NCI-H2029 (cell line): ENCODE results near the gene ABCA5.

Source experiments
- DNase-seq: peaks from one replicate; lab custom pipeline; 2025; lab: John Stamatoyannopoulos, UW

ABCA5 gene, protein sequence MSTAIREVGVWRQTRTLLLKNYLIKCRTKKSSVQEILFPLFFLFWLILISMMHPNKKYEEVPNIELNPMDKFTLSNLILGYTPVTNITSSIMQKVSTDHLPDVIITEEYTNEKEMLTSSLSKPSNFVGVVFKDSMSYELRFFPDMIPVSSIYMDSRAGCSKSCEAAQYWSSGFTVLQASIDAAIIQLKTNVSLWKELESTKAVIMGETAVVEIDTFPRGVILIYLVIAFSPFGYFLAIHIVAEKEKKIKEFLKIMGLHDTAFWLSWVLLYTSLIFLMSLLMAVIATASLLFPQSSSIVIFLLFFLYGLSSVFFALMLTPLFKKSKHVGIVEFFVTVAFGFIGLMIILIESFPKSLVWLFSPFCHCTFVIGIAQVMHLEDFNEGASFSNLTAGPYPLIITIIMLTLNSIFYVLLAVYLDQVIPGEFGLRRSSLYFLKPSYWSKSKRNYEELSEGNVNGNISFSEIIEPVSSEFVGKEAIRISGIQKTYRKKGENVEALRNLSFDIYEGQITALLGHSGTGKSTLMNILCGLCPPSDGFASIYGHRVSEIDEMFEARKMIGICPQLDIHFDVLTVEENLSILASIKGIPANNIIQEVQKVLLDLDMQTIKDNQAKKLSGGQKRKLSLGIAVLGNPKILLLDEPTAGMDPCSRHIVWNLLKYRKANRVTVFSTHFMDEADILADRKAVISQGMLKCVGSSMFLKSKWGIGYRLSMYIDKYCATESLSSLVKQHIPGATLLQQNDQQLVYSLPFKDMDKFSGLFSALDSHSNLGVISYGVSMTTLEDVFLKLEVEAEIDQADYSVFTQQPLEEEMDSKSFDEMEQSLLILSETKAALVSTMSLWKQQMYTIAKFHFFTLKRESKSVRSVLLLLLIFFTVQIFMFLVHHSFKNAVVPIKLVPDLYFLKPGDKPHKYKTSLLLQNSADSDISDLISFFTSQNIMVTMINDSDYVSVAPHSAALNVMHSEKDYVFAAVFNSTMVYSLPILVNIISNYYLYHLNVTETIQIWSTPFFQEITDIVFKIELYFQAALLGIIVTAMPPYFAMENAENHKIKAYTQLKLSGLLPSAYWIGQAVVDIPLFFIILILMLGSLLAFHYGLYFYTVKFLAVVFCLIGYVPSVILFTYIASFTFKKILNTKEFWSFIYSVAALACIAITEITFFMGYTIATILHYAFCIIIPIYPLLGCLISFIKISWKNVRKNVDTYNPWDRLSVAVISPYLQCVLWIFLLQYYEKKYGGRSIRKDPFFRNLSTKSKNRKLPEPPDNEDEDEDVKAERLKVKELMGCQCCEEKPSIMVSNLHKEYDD (N-terminal part only)

DNA sequence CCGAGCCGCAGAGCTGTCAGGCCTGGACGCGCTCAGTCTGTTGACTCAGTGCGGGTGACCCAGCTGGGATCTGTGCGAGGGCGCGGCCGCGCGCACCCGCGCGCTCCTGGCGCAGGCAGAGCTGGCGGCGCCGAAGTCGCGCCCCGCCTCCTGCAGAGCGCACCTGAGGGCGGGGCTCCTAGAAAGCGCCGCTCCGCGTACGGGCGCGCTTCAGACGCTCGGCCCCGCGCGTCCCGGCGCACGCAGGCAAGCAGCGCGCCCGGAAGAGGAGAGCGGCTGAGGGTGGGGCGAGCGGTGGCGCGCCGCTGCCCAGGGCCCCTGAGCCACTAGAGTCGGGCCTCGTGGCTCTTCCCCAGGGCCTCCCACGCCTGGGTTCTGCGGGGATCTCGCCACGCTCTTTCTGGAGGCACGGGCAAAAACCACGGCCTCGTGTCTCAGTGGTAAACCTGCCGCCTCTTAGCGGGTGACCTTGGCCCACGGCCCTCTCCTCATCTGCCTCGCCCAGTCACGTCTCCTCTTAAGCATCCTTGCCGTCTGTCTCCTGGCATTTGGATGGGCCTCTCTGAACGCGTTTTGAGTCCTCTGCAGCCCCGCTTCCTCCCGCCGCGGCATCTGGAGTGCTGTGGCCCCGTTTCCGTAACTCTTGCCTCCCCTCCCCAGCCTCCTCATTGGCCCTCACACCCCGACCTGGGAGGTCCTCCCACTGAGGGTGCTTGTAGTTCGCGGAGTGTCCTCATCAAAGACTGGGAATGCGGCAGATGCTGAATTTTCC lies at the start of gene ABCA5:
Gene ABCA5, minus strand, starts transcription at position 74 of the 772 bp plus-strand sequence. CDS start 12,718 bp downstream, outside the sequence.
- peak; percentile 91 for DNase-seq

DNA sequence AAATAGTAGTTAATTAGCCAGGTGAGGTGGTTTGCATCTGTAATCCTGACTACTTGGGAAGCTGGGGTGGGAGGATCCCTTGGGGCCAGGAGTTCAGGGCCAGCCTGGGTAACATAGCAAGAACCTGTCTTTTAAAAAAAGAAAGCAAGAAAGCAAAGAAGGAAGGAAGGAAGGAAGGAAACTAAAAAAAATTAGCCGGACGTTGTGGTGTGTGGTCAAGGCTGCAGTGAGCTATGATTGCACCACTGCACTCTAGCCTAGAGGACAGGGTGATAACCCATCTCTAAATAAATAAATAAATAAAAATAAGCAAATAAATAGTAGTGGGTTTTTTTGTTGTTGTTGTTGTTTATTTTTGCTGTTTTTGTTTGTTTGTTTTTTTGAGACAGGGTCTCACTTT lies 48.3 kb upstream of the ABCA5 start:
- no peak for DNase-seq

DNA sequence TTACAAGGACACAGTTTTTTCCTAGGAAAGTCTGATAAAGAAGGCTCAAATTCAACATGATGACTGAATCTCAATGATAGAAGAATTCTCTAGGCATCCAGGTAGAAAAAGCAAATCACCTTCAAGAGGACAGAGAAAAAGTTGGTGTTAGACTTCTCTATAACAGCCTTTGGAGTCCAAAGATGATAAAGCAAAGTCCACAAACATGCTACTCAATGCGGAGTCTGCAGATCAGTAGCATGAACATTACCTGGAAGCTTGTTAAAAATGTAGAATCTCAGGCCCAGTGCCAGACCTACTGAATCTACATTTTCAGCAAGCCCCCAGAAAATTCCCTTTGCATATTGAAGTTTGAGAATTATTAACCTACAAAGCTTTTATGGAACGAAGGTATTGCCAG lies 46.1 kb upstream of the ABCA5 start:
- DNase-seq, result no peak

DNA sequence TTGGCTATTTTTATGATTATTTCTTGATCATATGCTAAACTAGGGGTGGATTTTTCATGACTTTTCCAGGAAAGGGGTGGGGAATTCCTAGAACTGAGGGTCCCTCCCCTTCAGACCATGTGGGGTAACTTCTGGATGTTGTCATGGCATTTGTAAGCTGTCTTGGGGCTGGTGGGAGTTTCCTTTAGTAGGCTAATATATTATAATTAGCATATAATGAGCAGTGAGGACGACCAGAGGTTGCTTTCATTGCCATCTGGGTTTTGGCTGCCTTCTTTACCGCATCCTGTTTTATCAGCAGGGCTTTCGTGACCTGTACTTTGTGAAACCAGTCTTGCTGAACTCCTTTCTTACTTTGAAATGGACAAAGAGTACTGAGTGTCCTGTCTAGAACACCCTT lies 40.4 kb upstream of the ABCA5 start:
- no peak for DNase-seq

DNA sequence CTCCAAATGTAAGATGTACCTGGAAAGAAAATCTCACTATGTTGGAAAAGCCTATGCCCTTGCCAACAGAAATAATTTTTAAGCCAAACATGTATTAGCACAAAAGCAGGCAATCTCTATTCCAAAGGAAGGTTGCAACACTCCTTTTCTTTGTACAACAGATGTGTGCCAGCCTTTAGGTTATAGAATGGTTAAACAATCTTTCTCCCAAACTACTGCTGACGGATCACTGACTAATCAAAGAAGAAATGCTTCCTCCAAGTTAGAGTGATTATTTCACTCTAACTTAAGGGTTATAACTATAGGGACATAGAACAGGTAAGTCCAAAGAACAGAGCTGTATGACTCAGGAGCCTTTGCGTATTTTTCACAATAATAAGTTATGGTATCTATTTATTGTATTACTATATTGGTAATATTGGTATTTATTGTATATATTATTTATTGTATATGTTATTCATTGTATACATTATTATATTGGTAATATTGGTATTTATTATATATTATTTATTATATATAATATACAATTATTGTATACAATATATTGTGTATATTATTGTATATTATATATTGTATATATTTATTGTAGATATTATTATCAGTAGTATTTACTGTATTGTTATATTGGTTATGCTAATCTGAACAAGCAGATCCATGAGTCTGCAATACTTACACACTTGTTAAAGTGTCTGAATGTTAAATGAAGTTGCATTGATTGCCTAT lies 36.7 kb upstream of the ABCA5 start:
- DNase-seq, result no peak

DNA sequence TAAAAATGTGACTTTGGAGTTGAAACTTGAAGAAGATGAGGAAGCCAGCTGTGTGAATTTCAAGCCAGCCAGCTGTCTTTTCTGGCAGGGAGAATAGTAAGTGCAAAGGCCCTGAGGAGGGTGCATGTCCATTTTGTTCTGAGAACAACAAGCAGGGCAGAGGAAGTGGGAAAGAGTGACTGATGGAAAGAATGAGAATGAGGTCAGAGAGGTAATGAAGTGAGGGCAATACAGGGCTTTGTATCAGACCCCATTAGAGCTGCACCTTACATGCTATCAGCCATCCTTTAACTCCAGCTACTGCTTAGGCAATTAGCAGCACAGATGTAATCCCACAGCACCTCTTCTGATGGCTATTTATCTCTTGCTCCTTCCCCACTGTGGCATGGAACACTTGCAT lies 34.2 kb upstream of the ABCA5 start:
- no peak for DNase-seq

DNA sequence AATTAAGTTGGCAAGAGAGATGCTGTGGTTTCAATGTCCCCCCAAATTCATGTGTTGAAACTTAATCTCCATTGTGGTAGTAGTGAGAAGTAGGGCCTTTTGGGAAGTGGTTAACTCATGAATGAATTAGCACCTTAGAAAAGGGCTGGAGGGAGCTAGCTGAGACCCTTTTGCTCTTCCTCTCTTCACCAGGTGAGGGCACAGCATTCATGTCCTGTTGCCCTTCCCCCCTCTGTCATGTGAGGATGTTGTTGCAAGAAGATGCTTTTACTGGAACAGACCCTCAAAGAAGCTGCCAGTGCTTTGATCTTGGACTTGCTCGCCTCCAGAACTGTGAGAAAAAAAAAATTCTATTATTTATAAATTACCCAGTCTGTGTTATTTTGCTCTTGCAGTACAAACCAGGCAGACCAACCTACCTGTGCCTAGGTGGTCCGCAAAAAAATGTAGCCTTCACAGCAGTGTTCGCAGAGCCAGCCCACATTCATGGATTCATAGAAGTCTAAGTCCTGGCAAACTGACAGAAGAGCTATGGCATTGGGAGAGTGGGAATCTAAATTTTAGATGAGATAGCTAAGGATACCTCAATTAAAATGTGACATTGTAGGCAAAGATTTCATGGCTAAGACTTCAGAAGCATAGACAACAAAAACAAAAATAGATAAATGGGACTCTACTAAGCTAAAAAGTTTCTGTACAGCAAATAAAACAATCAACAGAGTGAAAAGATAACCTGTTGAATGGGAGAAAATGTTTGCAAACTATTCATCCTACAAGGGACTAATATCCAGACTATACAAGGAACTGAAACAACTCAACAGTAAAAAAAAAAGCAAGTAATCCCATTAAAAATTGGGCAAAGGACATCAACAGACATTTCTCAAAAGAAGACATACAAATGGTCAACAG lies 32.0 kb upstream of the ABCA5 start:
- DNase-seq, result no peak

DNA sequence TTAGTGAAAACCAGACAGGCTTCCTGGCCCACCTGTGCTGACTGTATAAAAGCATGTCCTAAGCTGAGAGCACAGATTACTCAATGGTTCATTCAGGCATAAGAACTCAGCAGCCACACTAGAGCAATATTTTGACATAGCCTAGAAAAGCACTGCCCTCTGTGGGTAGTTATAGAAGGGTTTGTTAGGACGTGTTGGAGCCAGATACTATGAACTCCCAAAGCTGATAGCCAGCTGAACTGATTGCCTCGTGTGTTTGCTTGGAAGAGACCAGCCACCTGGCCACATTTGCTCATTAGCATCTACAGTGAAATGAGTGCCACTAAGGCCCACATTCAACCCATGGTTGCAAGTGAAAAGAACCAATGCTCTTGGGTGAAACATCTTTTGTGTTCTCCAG lies 30.8 kb upstream of the ABCA5 start:
- no peak for DNase-seq

DNA sequence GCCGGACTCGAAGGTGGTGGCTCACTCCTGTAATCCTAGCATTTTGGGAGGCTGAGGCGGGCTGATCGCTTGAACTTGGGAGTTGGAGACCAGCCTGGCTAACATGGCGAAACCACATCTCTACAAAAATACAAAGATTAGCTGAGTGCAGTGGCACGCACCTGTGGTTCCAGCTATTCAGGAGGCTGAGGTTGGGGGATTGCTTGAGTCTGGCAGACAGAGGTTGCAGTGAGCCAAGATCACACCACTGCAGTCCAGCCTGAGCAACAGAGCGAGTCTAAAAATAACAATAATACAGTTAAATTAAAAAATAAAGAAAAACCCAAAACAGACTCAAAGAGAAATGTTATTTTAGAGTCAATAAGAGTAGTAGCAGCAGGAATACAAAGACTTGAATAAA lies 29.7 kb upstream of the ABCA5 start:
- no peak for DNase-seq

DNA sequence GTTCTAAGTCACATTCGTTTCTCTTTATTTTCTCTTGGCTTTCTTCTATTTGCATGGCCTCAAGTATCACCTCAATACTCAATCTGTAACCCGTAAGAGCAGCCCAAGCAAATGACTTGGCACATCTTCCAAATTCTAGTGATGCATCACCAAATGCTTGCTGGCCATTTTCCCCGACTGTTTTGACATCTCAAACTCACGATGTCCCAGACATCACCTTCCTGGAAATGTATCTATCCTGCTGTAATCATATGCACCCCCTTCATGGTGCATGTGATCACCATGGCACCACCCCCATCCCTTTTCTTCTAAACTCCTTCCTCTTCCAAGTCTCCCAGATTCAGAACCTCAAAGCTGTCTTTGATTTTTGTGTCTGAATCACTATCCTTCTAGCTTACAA lies 24.0 kb upstream of the ABCA5 start:
- no peak for DNase-seq

DNA sequence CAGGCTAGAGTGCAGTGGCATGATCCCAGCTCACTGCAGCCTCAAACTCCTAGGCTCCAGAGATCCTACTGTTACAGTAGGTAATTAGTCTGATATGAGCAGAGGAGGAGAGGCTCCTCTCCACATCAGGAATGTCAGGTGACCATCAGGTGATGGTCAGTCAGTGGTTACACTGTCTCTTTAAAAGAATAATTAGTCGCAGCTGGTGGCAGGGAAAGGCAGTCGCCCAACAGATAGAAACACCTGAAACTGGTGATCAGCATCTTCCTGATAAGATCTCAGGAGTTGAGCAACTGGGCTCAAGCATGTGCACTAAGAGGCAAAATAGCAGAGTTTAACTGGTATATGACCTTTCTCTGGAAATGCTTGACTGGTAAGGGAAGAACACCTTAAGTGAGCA lies 21.5 kb upstream of the ABCA5 start:
- DNase-seq, result no peak

DNA sequence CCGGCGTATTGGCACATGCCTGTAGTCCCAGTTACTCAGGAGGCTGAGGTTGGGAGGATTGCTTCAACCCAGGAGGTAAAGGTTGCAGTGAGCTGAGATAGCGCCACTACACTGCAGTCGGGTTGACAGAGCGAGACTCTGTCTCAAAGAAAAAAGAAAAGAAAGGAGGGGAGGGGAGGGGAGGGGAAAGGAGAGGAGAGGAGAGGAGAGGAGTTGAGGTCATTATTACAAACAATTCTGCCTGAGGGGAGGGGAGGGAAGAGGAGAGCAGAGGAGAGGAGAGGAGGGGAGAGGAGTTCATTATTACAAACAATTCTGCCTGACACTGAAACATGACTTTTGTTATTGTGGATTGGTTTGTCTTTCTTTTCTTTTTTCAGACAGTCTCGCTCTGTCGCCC lies 19.8 kb upstream of the ABCA5 start:
- DNase-seq, result no peak

DNA sequence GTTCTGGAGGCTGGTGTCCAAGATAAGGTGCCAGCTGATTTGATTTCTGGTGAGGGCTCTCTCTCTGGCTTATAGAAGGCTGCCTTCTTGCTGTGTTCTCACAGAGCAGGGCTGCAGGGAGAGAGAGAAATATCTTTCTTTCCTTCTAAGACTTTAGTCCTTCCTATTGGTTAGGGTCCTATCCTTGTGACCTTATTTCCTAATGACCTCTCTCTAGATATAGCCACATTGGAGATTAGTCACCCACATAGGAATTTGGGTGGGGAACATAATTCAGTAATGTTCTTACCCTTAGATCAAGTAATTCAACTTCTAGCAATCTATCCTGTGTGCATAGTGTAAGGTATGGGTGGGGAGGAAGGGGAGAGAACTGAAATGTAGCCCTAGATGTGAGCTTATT lies 18.0 kb upstream of the ABCA5 start:
- DNase-seq, result no peak

DNA sequence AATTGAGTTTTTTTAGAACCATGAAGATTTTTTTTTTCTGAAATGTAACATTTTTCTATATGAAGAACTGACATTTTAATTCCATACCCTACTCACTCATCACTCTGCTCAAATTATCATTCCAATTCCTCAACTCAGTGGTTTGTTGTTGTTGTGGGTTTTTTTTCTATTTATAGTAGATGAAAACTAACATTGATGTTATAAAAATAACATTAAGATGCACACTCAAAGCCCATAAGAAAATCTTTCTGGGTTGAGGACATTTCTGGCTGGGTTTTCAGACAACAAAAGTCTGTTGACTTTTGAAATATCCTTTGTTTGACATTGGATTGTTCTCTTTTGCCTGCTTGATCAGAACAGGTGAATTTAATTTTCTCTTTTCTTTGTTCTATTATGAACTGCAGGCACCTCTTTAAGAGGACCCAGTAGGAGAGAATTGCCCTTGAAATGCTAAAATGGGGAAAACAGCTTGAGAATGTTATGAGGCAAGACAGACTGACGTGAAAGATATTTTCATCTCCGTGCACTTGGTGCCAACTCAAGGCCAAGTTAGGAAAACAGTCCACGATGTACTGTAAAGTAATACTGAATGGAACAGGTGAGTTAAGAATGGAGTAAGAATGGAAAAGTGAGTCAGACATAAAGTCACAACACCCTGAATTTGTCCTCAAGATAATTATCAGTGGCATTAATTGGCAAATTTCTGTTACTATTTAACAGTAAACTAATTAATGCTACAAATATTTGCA lies 16.1 kb upstream of the ABCA5 start:
- DNase-seq, result no peak

DNA sequence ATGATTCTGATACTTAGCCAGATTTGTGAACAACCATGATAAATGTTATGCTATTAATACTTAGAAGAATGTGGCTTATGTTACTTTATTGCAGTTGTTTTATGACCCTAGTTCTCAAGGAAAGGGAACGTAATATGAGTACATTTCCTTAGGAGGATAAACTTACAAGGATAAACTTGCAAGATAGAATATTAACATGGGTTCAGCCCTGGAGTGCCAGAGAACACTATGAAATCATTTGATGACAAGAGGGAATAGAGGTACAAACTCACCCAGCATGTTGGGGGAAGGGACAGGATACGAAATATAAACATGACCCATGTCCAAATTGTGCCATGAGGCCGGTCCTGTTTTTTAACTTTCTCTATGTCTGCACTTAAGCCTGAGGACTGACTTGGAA lies 13.0 kb upstream of the ABCA5 start:
- no peak for DNase-seq

DNA sequence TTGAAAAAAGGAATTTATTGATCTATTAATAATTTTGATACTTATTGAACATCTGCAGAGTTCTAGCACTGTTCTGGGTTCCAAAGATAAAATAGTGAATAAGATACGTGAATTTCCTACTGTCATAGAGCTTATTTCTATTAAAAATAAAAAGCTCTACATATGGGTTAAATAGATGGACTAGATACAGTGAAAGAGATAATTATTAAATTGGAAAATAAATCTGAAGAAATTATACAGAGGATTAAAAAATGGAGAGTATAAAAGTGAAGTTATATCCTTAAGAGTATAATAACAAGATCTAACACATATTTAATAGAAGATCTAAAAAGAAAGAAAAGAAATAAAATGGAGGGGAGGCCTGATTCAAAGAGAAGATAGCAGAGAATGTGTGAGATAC lies 10.1 kb upstream of the ABCA5 start:
- no peak for DNase-seq

DNA sequence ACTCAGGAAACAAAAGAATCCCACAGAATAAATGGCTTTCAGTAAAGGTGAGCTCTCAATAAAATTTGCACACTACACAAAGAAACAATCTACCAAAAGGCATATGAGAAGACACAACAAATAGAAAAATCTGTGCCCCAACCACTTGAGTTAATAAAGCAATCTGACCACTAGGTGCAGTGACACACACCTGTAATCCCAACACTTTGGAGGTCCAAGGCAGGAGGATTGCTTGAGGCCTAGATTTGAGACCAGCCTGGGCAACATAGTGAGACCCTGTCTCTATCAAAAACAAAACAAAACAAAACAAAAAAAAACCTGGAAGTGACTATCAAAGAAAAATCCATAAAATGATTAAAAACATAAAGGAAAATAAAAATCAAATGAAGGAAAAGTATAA lies 9.6 kb upstream of the ABCA5 start:
- no peak for DNase-seq

DNA sequence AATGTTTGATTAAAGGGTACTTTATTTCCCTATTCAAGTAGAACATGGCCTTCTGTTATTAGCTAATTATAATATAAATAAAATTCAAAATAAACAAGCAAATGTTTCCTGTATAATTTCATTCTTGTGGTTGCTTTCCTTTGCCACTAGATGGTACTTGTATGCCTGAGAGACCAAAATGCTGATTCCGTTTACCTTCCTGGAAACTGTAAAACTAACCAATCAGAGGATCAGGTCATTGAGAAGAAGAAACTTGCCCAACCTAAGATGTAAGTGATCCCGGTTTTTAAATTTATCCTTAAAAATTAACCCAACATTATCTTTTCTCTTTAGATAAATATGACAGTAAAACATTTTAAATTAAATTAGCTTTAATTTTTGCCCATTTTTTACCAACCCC lies 8.1 kb upstream of the ABCA5 start:
- no peak for DNase-seq

DNA sequence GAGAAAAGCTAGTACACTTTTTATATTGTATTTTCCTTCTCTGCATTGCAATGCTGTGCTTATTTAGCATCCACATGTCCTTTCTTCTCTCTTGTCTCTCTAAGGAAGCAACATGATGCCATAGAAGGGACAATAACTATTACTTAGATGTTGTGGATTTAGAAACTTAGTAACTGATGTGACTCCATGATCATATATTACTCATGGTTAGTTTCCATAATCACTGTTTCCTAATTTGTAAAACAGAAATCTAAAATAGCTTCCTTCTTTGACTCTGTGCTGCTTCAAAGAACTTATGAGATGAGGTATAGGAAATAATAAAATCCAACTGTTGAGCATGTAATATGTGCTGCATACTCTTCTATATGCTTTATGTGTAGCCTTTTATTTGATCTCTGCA lies 6.6 kb upstream of the ABCA5 start:
- DNase-seq, result no peak
